Osteoblast (primary cell): ENCODE measurements around the gene ARL15. TPM values are rescaled to one million over a fixed set of nuclear protein-coding genes. Genes with fewer than 3 reads are reported as not detected.

Experiments used
- DNase-seq: peaks from one replicate; pipeline ENCODE4 v3.0.0; 2011; ENCODE audit warnings: low spot score, mixed read lengths; ENCODE audit not compliant: insufficient read length; ENCODE audit errors: missing footprints
- H2AFZ ChIP-seq: 2 replicates; pipeline ENCODE4 v1.6.0; 2011; ENCODE audit warnings: mild to moderate bottlenecking, low read length
- H3K27ac ChIP-seq: 2 replicates; pipeline ENCODE4 v1.5.1; 2011; ENCODE audit warnings: mild to moderate bottlenecking, low read depth, low read length, moderate library complexity
- H3K27me3 ChIP-seq: 2 replicates; pipeline ENCODE4 v1.6.0; 2012; ENCODE audit warnings: mild to moderate bottlenecking, control low read depth, inconsistent platforms, low read length, moderate library complexity; ENCODE audit not compliant: insufficient read depth
- H3K36me3 ChIP-seq: 2 replicates; pipeline ENCODE4 v1.5.1; 2011; ENCODE audit warnings: mild to moderate bottlenecking, low read length, control low read depth, moderate library complexity; ENCODE audit not compliant: insufficient read depth
- H3K4me1 ChIP-seq: 2 replicates; pipeline ENCODE4 v1.5.1; 2011; ENCODE audit warnings: mild to moderate bottlenecking, low read length, control low read depth, moderate library complexity; ENCODE audit not compliant: insufficient read depth
- H3K4me2 ChIP-seq: 2 replicates; pipeline ENCODE4 v1.6.0; 2011; ENCODE audit warnings: mild to moderate bottlenecking, low read length; ENCODE audit not compliant: insufficient read depth
- H3K4me3 ChIP-seq: fragments of 200-600 bp; sonication (generic); 3 replicates; pipeline ENCODE4 v1.5.1; 2012; ENCODE audit warnings: mild to moderate bottlenecking, low read length, inconsistent platforms; ENCODE audit not compliant: insufficient read depth
- H3K79me2 ChIP-seq: 2 replicates; pipeline ENCODE4 v1.6.0; 2012; ENCODE audit warnings: mild to moderate bottlenecking, low read length, control low read depth, inconsistent platforms; ENCODE audit not compliant: insufficient read depth
- H3K9me3 ChIP-seq: 2 replicates; pipeline ENCODE4 v1.5.1; 2011; ENCODE audit warnings: low read depth, low read length, control low read depth
- H4K20me1 ChIP-seq: 2 replicates; pipeline ENCODE4 v1.6.0; 2012; ENCODE audit warnings: mild to moderate bottlenecking, low read length, control low read depth; ENCODE audit not compliant: insufficient read depth
- total RNA-seq: library from RNA; depleted of rRNA; stranded (reverse); fragments of >200 nt; gene quantifications from 2 replicates; pipeline ENCODE4 v1.2.3, GENCODE V29; 2012
- TF ChIP-seq, protein P1 (sequence below): IDR thresholded peaks from 2 replicates; pipeline ENCODE4 v1.5.1; 2011; ENCODE audit warnings: mild to moderate bottlenecking, low read depth, low read length, moderate library complexity; ENCODE audit errors: extremely low read depth

ARL15 gene
- total RNA-seq, 1 donor: 25.3 TPM

- Histone ChIP-seq H3K9me3 (no peaks in the 10 kb centered on the region), H3K4me3 (no peak overlapping the region), H4K20me1 (no peaks in the 10 kb centered on the region), H3K4me2 (no peak overlapping the region), H3K27me3 (no peaks in the 10 kb centered on the region), H2AFZ (no peak overlapping the region), H3K36me3 (no peaks in the 10 kb centered on the region), H3K4me1 (no peaks in the 10 kb centered on the region), H3K27ac (no peak overlapping the region), H3K79me2 (no peaks in the 10 kb centered on the region)
- TF ChIP-seq, protein P1, sequence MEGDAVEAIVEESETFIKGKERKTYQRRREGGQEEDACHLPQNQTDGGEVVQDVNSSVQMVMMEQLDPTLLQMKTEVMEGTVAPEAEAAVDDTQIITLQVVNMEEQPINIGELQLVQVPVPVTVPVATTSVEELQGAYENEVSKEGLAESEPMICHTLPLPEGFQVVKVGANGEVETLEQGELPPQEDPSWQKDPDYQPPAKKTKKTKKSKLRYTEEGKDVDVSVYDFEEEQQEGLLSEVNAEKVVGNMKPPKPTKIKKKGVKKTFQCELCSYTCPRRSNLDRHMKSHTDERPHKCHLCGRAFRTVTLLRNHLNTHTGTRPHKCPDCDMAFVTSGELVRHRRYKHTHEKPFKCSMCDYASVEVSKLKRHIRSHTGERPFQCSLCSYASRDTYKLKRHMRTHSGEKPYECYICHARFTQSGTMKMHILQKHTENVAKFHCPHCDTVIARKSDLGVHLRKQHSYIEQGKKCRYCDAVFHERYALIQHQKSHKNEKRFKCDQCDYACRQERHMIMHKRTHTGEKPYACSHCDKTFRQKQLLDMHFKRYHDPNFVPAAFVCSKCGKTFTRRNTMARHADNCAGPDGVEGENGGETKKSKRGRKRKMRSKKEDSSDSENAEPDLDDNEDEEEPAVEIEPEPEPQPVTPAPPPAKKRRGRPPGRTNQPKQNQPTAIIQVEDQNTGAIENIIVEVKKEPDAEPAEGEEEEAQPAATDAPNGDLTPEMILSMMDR: no peak
- no peak for DNase-seq
Observed at GRCh38 chr5:54251981-54252380, 58.4 kb downstream of the ARL15 start.

- DNase-seq: peak; percentile 59
- Histone ChIP-seq H3K79me2 (no peaks in the 10 kb centered on the region), H3K36me3 (no peaks in the 10 kb centered on the region), H3K27me3 (no peaks in the 10 kb centered on the region), H2AFZ (no peak overlapping the region), H3K4me2 (no peak overlapping the region), H3K27ac (no peak overlapping the region), H3K4me1 (no peaks in the 10 kb centered on the region), H3K9me3 (no peaks in the 10 kb centered on the region), H4K20me1 (no peaks in the 10 kb centered on the region), H3K4me3 (no peak overlapping the region)
- TF ChIP-seq, protein P1: no peak
Observed at GRCh38 chr5:54249210-54250028, 61.0 kb downstream of the ARL15 start.

GRCh38 chr5:54247226-54247625 is 63.1 kb downstream of the ARL15 start:
- Histone ChIP-seq H3K36me3 (no peaks in the 10 kb centered on the region), H4K20me1 (no peaks in the 10 kb centered on the region), H3K4me1 (no peaks in the 10 kb centered on the region), H2AFZ (no peak overlapping the region), H3K4me2 (no peak overlapping the region), H3K79me2 (no peaks in the 10 kb centered on the region), H3K9me3 (no peaks in the 10 kb centered on the region), H3K27ac (no peak overlapping the region), H3K4me3 (no peak overlapping the region), H3K27me3 (no peaks in the 10 kb centered on the region)
- DNase-seq: no peak
- TF ChIP-seq, protein P1: no peak

- H3K79me2 ChIP-seq: no peaks in the 10 kb centered on the region
- H3K27ac ChIP-seq: no peak overlapping the region
- no peak overlapping the region for H3K4me3 ChIP-seq
- TF ChIP-seq, protein P1: peak; percentile 80
- H3K4me2 ChIP-seq: no peak overlapping the region
- no peak overlapping the region for H2AFZ ChIP-seq
- H3K9me3 ChIP-seq: no peaks in the 10 kb centered on the region
- H4K20me1 ChIP-seq: no peaks in the 10 kb centered on the region
- no peaks in the 10 kb centered on the region for H3K36me3 ChIP-seq
- no peaks in the 10 kb centered on the region for H3K27me3 ChIP-seq
- no peak for DNase-seq
- H3K4me1 ChIP-seq: no peaks in the 10 kb centered on the region
Observed at GRCh38 chr5:54243483-54244080, 66.8 kb downstream of the ARL15 start.
